ENCODE results near the gene HEMGN.

Gene HEMGN

GRCh38 chr9:97933297-97933998, 4.5 kb downstream of the HEMGN start:
- no peak overlapping the region for H3K4me3 ChIP-seq (replicated peaks; ENCODE audit: insufficient read depth, low read length)

DNA sequence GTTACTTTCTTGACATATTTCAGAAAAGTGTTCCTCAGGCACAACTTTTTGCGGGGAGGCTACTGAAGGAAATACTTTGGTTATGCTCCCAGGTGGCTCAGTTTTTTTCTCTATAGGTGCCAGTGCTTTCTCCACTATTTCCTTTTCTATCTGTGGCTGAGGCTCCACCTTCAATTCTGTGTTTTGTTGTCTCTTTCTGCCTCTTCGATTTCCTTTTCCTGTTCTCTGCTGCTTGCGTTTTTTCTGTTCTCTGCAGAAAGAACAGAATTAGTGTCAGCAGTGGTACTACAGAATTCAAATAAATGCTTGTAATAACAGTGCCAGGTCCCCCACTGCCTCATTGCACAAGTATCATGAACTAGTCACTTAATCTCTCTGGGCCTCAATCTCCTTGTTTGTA, 7.0 kb downstream of the HEMGN start:
- H3K27me3 ChIP-seq (ENCODE audit: insufficient read depth, poor library complexity, severe bottlenecking) = no peaks in the 10 kb centered on the region
- DNase-seq (ENCODE audit: low read depth in 1 of 2, low spot score in 1 of 2) = no peak
- no peak overlapping the region for H3K27ac ChIP-seq (replicated peaks)
- no peak for TF ChIP-seq SPI1 (IDR thresholded peaks at IDR 0.05; ENCODE audit: borderline replicate concordance, low read depth)
- no peak for TF ChIP-seq POLR2AphosphoS5 (IDR thresholded peaks at IDR 0.05; ENCODE audit: low read depth)
- TF ChIP-seq, protein P1, sequence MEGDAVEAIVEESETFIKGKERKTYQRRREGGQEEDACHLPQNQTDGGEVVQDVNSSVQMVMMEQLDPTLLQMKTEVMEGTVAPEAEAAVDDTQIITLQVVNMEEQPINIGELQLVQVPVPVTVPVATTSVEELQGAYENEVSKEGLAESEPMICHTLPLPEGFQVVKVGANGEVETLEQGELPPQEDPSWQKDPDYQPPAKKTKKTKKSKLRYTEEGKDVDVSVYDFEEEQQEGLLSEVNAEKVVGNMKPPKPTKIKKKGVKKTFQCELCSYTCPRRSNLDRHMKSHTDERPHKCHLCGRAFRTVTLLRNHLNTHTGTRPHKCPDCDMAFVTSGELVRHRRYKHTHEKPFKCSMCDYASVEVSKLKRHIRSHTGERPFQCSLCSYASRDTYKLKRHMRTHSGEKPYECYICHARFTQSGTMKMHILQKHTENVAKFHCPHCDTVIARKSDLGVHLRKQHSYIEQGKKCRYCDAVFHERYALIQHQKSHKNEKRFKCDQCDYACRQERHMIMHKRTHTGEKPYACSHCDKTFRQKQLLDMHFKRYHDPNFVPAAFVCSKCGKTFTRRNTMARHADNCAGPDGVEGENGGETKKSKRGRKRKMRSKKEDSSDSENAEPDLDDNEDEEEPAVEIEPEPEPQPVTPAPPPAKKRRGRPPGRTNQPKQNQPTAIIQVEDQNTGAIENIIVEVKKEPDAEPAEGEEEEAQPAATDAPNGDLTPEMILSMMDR (IDR thresholded peaks at IDR 0.05; ENCODE audit: insufficient read depth, low read length) = no peak
- TF ChIP-seq, protein P2, sequence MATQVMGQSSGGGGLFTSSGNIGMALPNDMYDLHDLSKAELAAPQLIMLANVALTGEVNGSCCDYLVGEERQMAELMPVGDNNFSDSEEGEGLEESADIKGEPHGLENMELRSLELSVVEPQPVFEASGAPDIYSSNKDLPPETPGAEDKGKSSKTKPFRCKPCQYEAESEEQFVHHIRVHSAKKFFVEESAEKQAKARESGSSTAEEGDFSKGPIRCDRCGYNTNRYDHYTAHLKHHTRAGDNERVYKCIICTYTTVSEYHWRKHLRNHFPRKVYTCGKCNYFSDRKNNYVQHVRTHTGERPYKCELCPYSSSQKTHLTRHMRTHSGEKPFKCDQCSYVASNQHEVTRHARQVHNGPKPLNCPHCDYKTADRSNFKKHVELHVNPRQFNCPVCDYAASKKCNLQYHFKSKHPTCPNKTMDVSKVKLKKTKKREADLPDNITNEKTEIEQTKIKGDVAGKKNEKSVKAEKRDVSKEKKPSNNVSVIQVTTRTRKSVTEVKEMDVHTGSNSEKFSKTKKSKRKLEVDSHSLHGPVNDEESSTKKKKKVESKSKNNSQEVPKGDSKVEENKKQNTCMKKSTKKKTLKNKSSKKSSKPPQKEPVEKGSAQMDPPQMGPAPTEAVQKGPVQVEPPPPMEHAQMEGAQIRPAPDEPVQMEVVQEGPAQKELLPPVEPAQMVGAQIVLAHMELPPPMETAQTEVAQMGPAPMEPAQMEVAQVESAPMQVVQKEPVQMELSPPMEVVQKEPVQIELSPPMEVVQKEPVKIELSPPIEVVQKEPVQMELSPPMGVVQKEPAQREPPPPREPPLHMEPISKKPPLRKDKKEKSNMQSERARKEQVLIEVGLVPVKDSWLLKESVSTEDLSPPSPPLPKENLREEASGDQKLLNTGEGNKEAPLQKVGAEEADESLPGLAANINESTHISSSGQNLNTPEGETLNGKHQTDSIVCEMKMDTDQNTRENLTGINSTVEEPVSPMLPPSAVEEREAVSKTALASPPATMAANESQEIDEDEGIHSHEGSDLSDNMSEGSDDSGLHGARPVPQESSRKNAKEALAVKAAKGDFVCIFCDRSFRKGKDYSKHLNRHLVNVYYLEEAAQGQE (IDR thresholded peaks at IDR 0.05; ENCODE audit: insufficient replicate concordance, low read depth) = no peak
- TF ChIP-seq GABPA (IDR thresholded peaks at IDR 0.05; ENCODE audit: low read depth) = no peak
- no peak overlapping the region for H3K4me3 ChIP-seq (replicated peaks; ENCODE audit: insufficient read depth, low read length)

More at GRCh38 chr9:97933297-97933998, 4.5 kb downstream of the HEMGN start:
- Histone ChIP-seq H3K27ac (replicated peaks) (no peak overlapping the region), H3K27me3 (ENCODE audit: insufficient read depth, poor library complexity, severe bottlenecking) (no peaks in the 10 kb centered on the region)
- DNase-seq (ENCODE audit: low read depth in 1 of 2, low spot score in 1 of 2) = no peak
- TF ChIP-seq POLR2AphosphoS5 (IDR thresholded peaks at IDR 0.05; ENCODE audit: low read depth) = no peak
- TF ChIP-seq, protein P2 (IDR thresholded peaks at IDR 0.05; ENCODE audit: insufficient replicate concordance, low read depth) = no peak
- TF ChIP-seq SPI1 (IDR thresholded peaks at IDR 0.05; ENCODE audit: borderline replicate concordance, low read depth) = no peak
- TF ChIP-seq, protein P1 (IDR thresholded peaks at IDR 0.05; ENCODE audit: insufficient read depth, low read length) = no peak
- TF ChIP-seq GABPA (IDR thresholded peaks at IDR 0.05; ENCODE audit: low read depth) = no peak

DNA sequence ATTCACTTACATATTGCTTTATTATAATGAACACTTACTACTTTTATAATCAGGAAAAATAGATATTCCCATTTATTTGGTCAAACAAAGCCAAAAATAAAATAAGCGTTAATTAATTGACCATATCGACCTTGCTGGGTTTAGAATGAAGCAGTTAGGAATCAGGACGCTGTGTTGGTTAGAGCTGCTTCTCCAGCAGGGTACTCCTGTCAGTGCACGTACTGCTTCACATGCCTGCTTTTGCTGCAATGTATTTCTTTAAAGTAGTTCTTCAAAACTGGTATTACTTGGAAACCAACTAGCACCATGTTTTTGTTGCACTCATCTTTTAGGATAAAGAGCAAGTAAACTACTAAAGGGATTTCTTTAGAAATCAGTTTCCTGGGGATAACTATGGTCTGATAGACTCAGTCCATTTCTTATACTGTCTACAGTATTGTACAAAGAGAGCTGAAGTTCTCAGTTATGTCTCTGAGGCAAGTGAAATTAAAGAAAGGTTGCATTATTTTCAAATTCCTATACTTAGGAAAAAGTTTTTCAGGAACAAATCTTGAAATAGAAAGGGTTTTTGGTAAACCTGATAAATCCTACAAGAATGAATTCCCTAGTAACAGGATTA, 8.9 kb downstream of the HEMGN start:
- Histone ChIP-seq H3K4me3 (replicated peaks; ENCODE audit: insufficient read depth, low read length) (no peak overlapping the region), H3K27me3 (ENCODE audit: insufficient read depth, poor library complexity, severe bottlenecking) (no peaks in the 10 kb centered on the region), H3K27ac (replicated peaks) (no peak overlapping the region)
- TF ChIP-seq, protein P1 (IDR thresholded peaks at IDR 0.05; ENCODE audit: insufficient read depth, low read length) = no peak
- TF ChIP-seq GABPA (IDR thresholded peaks at IDR 0.05; ENCODE audit: low read depth) = no peak
- DNase-seq (ENCODE audit: low read depth in 1 of 2, low spot score in 1 of 2) = no peak
